ENCODE data around the gene TNPO1.

Gene TNPO1

DNA sequence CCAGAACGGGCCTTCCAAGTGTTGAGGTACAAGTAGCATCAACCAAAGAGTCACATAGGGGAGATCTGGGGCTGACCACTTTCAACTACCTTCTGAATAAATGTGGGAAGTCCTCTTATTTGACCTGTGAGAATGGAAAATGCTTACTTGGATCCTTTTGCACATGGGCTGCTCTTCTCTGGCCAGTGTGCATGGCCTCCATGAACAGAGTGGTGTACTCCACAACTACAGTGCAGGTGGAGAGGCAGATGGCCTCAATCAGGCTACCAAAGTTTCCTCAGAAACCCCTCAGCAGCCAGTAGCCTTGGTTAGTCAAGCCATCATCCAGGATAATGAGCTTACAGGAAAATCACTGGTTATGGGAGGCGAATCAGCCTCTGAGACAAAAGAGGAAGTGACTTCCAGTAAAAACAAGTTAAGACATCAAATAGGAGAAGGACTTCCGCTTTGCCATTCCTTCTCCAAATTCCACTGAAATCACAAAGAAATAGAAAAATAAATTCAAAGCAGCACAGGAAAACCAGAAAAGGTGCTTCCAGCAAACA is 121.1 kb downstream of the TNPO1 start:
- no peak overlapping the region for H3K27ac ChIP-seq (ENCODE audit: low read length)
- no peak overlapping the region for H3K4me3 ChIP-seq (ENCODE audit: low read depth in 1 of 2, low read length in 2 of 2)

DNA sequence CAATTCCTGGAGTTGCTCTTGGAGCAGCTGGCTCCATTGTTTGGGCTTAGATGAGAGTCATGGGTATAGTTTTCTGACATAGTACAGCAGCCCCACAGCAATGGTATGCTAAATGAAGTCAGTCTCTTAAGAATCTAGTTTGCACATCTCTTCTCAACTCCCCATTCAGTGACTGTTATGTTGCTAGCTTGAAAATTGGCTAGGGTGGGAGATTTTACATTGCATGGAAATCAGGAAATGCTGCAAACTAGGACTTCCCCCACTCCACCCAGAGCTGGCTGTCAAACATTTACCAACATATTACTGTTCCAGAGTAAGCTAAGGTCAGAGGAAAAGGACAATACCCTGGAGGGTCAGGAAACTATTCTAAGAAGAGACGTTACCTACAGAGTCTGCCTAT is 121.7 kb downstream of the TNPO1 start:
- DNase-seq: no peak
- H3K4me2 ChIP-seq (ENCODE audit: insufficient read depth, low read length): no peak overlapping the region

More for the DNA sequence above, 121.1 kb downstream of the TNPO1 start:
- H2AFZ ChIP-seq (ENCODE audit: low read depth, low read length): no peak overlapping the region
- H4K20me1 ChIP-seq (ENCODE audit: insufficient read depth, low read length): no peaks in the 10 kb centered on the region
- H3K36me3 ChIP-seq (ENCODE audit: insufficient read depth, low read length): no peaks in the 10 kb centered on the region
- H3K4me2 ChIP-seq (ENCODE audit: insufficient read depth, low read length): no peak overlapping the region
- no peaks in the 10 kb centered on the region for H3K9me3 ChIP-seq (ENCODE audit: insufficient read depth, low read length, severe bottlenecking)
- H3K4me1 ChIP-seq (ENCODE audit: insufficient read depth, low read length): no peaks in the 10 kb centered on the region
- TF ChIP-seq EZH2 (IDR thresholded peaks at IDR 0.05; ENCODE audit: borderline replicate concordance, low read depth, low read length, severe bottlenecking) (no peak), CTCF (IDR thresholded peaks at IDR 0.05; ENCODE audit: borderline replicate concordance, extremely low read depth, low read length, poor library complexity, severe bottlenecking) (no peak)
- no peaks in the 10 kb centered on the region for H3K79me2 ChIP-seq (ENCODE audit: insufficient read depth, low read length)
- ATAC-seq (ENCODE audit: insufficient read depth, low read depth): no peak
- H3K9ac ChIP-seq (ENCODE audit: low read depth, low read length): no peak overlapping the region
- H3K27me3 ChIP-seq (ENCODE audit: insufficient read depth, low read length, poor library complexity): no peaks in the 10 kb centered on the region
- no peak for DNase-seq

DNA sequence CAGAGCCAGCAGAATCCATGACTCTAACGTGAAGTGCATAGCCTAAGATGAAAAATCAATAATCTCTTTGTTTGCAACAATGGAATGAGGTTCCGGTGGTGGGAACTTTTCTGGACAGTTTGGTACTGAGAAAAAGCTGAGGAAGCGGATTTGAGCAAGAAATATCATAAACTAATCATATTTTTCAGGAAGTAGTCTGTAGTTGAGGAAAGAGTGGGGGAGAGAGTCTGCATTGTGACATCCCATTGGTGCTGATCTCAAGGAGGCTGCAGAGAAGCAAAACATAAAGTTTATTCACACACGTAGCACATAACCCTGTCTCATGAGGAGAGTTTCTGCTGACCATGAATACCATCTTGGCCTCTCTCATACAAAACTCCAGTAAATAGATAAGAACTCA is 123.6 kb downstream of the TNPO1 start:
- no peak for ATAC-seq (ENCODE audit: insufficient read depth, low read depth)
- Histone ChIP-seq H2AFZ (ENCODE audit: low read depth, low read length) (no peak overlapping the region), H3K4me1 (ENCODE audit: insufficient read depth, low read length) (no peaks in the 10 kb centered on the region), H3K4me2 (ENCODE audit: insufficient read depth, low read length) (no peak overlapping the region), H3K9me3 (ENCODE audit: insufficient read depth, low read length, severe bottlenecking) (no peaks in the 10 kb centered on the region), H3K36me3 (ENCODE audit: insufficient read depth, low read length) (no peaks in the 10 kb centered on the region), H3K9ac (ENCODE audit: low read depth, low read length) (no peak overlapping the region), H3K4me3 (ENCODE audit: low read depth in 1 of 2, low read length in 2 of 2) (no peak overlapping the region), H4K20me1 (ENCODE audit: insufficient read depth, low read length) (no peaks in the 10 kb centered on the region), H3K79me2 (ENCODE audit: insufficient read depth, low read length) (no peaks in the 10 kb centered on the region), H3K27ac (ENCODE audit: low read length) (no peak overlapping the region), H3K27me3 (ENCODE audit: insufficient read depth, low read length, poor library complexity) (no peaks in the 10 kb centered on the region)
- no peak for TF ChIP-seq CTCF (IDR thresholded peaks at IDR 0.05; ENCODE audit: borderline replicate concordance, extremely low read depth, low read length, poor library complexity, severe bottlenecking)
- no peak for TF ChIP-seq EZH2 (IDR thresholded peaks at IDR 0.05; ENCODE audit: borderline replicate concordance, low read depth, low read length, severe bottlenecking)
- no peak for DNase-seq

More for the DNA sequence above, 121.7 kb downstream of the TNPO1 start:
- no peak overlapping the region for H2AFZ ChIP-seq (ENCODE audit: low read depth, low read length)
- H4K20me1 ChIP-seq (ENCODE audit: insufficient read depth, low read length): no peaks in the 10 kb centered on the region
- no peak overlapping the region for H3K9ac ChIP-seq (ENCODE audit: low read depth, low read length)
- ATAC-seq (ENCODE audit: insufficient read depth, low read depth): no peak
- no peak overlapping the region for H3K27ac ChIP-seq (ENCODE audit: low read length)
- no peaks in the 10 kb centered on the region for H3K27me3 ChIP-seq (ENCODE audit: insufficient read depth, low read length, poor library complexity)
- no peaks in the 10 kb centered on the region for H3K4me1 ChIP-seq (ENCODE audit: insufficient read depth, low read length)
- TF ChIP-seq CTCF (IDR thresholded peaks at IDR 0.05; ENCODE audit: borderline replicate concordance, extremely low read depth, low read length, poor library complexity, severe bottlenecking) (no peak), EZH2 (IDR thresholded peaks at IDR 0.05; ENCODE audit: borderline replicate concordance, low read depth, low read length, severe bottlenecking) (no peak)
- no peaks in the 10 kb centered on the region for H3K36me3 ChIP-seq (ENCODE audit: insufficient read depth, low read length)
- no peak overlapping the region for H3K4me3 ChIP-seq (ENCODE audit: low read depth in 1 of 2, low read length in 2 of 2)
- H3K79me2 ChIP-seq (ENCODE audit: insufficient read depth, low read length): no peaks in the 10 kb centered on the region
- H3K9me3 ChIP-seq (ENCODE audit: insufficient read depth, low read length, severe bottlenecking): no peaks in the 10 kb centered on the region

DNA sequence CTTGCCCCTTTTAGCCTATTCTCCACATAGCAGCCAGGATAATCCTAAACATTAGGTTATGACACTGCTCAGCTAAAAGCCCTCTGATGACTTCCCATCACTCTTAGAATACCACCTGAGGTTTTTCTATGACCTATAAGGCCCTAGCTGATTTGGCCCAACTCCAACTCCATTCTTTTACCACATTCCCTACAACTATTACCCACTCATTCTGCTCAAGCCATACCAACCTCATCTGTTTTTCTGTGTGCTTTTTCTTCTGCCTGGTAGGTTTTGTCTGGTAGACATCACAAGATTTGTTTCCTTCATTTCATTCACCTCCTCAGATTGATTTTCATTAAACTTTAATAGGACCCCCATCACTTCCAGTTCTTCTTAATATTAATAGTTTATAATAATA is 126.8 kb downstream of the TNPO1 start:
- Histone ChIP-seq H3K4me1 (ENCODE audit: insufficient read depth, low read length) (no peaks in the 10 kb centered on the region), H3K36me3 (ENCODE audit: insufficient read depth, low read length) (no peaks in the 10 kb centered on the region), H2AFZ (ENCODE audit: low read depth, low read length) (no peak overlapping the region), H3K4me2 (ENCODE audit: insufficient read depth, low read length) (no peak overlapping the region), H3K9ac (ENCODE audit: low read depth, low read length) (no peak overlapping the region), H3K27ac (ENCODE audit: low read length) (no peak overlapping the region), H3K9me3 (ENCODE audit: insufficient read depth, low read length, severe bottlenecking) (no peaks in the 10 kb centered on the region), H3K27me3 (ENCODE audit: insufficient read depth, low read length, poor library complexity) (no peaks in the 10 kb centered on the region), H3K79me2 (ENCODE audit: insufficient read depth, low read length) (no peaks in the 10 kb centered on the region), H4K20me1 (ENCODE audit: insufficient read depth, low read length) (no peaks in the 10 kb centered on the region), H3K4me3 (ENCODE audit: low read depth in 1 of 2, low read length in 2 of 2) (no peak overlapping the region)
- DNase-seq: no peak
- TF ChIP-seq CTCF (IDR thresholded peaks at IDR 0.05; ENCODE audit: borderline replicate concordance, extremely low read depth, low read length, poor library complexity, severe bottlenecking) (no peak), EZH2 (IDR thresholded peaks at IDR 0.05; ENCODE audit: borderline replicate concordance, low read depth, low read length, severe bottlenecking) (no peak)
- no peak for ATAC-seq (ENCODE audit: insufficient read depth, low read depth)

Data from DND-41 (cell line).